GM12878 (cell line): Measurements from ENCODE around the gene IMMP2L. TPM values are rescaled to one million over a fixed set of nuclear protein-coding genes. Genes with fewer than 3 reads are reported as not detected.

ENCODE experiments used
- ATAC-seq: fragments of 200-7000 bp; cut with Tn5 transposase; 3 replicates; pipeline ENCODE4 v1.9.1; 2020; ENCODE audit warnings: mild to moderate bottlenecking, moderate library complexity
- BruUV-seq: library from RNA; stranded (reverse); fragments of 400-500 nt; replicated peaks from 2 replicates; lab custom pipeline; 2021; lab: Mats Ljungman, UMichigan
- CTCF ChIA-PET: fragments of 300-600 bp; sonication (Branson Sonifier 250); formaldehyde crosslinking; extraction: SDS; loops from one replicate; lab custom pipeline; 2021; ENCODE audit warnings: inconsistent platforms; lab: Yijun Ruan, JAX
- POLR2A ChIA-PET: fragments of 350-600 bp; formaldehyde crosslinking; extraction: SDS; loops from one replicate; lab custom pipeline; 2021; ENCODE audit warnings: inconsistent platforms; lab: Charles Lee
- RAD21 ChIA-PET: fragments of 300-600 bp; sonication (Branson Sonifier 250); formaldehyde crosslinking; loops from one replicate; lab custom pipeline; 2023; ENCODE audit warnings: antibody characterized with exemption; ENCODE audit not compliant: unreplicated experiment; lab: Charles Lee
- SMC1A ChIA-PET: fragments of 300-600 bp; sonication (Branson Sonifier 250); formaldehyde crosslinking; loops from one replicate; lab custom pipeline; 2023; ENCODE audit not compliant: unreplicated experiment, uncharacterized antibody; lab: Charles Lee
- DNase-seq: peaks from one replicate; pipeline ENCODE4 v3.0.0-alpha.2; 2011; ENCODE audit warnings: low read depth, low spot score
- FAIRE-seq: peaks from 3 replicates; lab custom pipeline; 2011; peaks lifted over from hg19 to GRCh38; lab: Jason Lieb, UNC
- H2AFZ ChIP-seq: 2 replicates; pipeline ENCODE4 v1.6.0; 2011; ENCODE audit warnings: low read depth, low read length, control low read depth; ENCODE audit not compliant: control insufficient read depth
- H3K27ac ChIP-seq: 2 replicates; pipeline ENCODE4 v1.5.1; 2011; ENCODE audit warnings: control low read depth; ENCODE audit not compliant: control insufficient read depth, insufficient read depth
- H3K27me3 ChIP-seq, 2 experiments: replicated peaks in 1 of 2; 2 replicates each; pipeline versions ENCODE4 v1.6.0 to v1.6.1; 2011; ENCODE audit warnings: low read length in 1 of 2; ENCODE audit not compliant: control insufficient read depth in 2 of 2, insufficient read depth in 2 of 2
- H3K36me3 ChIP-seq, 2 experiments: 2 replicates each; pipeline ENCODE4 v1.5.1; 2011; ENCODE audit warnings: low read length in 1 of 2; ENCODE audit not compliant: control insufficient read depth in 2 of 2, insufficient read depth in 2 of 2
- H3K4me1 ChIP-seq: 2 replicates; pipeline ENCODE4 v1.6.1; 2011; ENCODE audit warnings: mild to moderate bottlenecking, low read length, moderate library complexity, mixed read lengths; ENCODE audit not compliant: control insufficient read depth, insufficient read depth
- H3K4me2 ChIP-seq: 2 replicates; pipeline ENCODE4 v1.6.0; 2011; ENCODE audit warnings: control low read depth; ENCODE audit not compliant: control insufficient read depth, insufficient read depth
- H3K4me3 ChIP-seq: fragments of 200-600 bp; sonication (generic); 2 replicates; pipeline ENCODE4 v1.5.1; 2016
- H3K79me2 ChIP-seq: 2 replicates; pipeline ENCODE4 v1.6.0; 2011; ENCODE audit warnings: low read length; ENCODE audit not compliant: control insufficient read depth, insufficient read depth
- H3K9ac ChIP-seq: 2 replicates; pipeline ENCODE4 v1.8.0; 2011; ENCODE audit warnings: low read length, control low read depth, mixed read lengths; ENCODE audit not compliant: control insufficient read depth, insufficient read depth
- H3K9me3 ChIP-seq: replicated peaks from 3 replicates; pipeline ENCODE4 v1.5.1; 2011; ENCODE audit warnings: mild to moderate bottlenecking, low read length; ENCODE audit not compliant: control insufficient read depth, insufficient read depth
- H4K20me1 ChIP-seq: 2 replicates; pipeline ENCODE4 v1.6.0; 2011; ENCODE audit not compliant: control insufficient read depth, insufficient read depth
- CEBPB ChIP-seq, 2 experiments: fragments of 150-350 bp in 1 of 2; IDR thresholded peaks; 2 replicates each; pipeline ENCODE4 v1.6.1; 2012 to 2014; ENCODE audit warnings: low read depth in 2 of 2, low read length in 2 of 2, borderline replicate concordance in 1 of 2, inconsistent platforms in 1 of 2
- HDAC6 ChIP-seq: fragments of 200-600 bp; sonication (generic); IDR thresholded peaks from one replicate; pipeline ENCODE4 v1.8.0; 2017; ENCODE audit warnings: antibody characterized with exemption; ENCODE audit not compliant: unreplicated experiment
- IRF4 ChIP-seq: IDR thresholded peaks from 2 replicates; pipeline ENCODE4 v1.6.1; 2011; ENCODE audit warnings: low read depth, low read length
- NFIC ChIP-seq: IDR thresholded peaks from 2 replicates; pipeline ENCODE4 v1.6.1; 2012; ENCODE audit warnings: low read depth, mild to moderate bottlenecking, inconsistent platforms, low read length, moderate library complexity
- NR2C2 ChIP-seq: IDR thresholded peaks from 2 replicates; pipeline ENCODE4 v1.6.1; 2011; ENCODE audit warnings: borderline replicate concordance, low read depth; ENCODE audit not compliant: control insufficient read depth, insufficient read length
- POU2F2 ChIP-seq: IDR thresholded peaks from 3 replicates; pipeline ENCODE4 v1.6.1; 2011; ENCODE audit warnings: low read depth, mild to moderate bottlenecking, low read length, borderline replicate concordance
- SPI1 ChIP-seq: IDR thresholded peaks from 2 replicates; pipeline ENCODE4 v1.6.1; 2011; ENCODE audit warnings: low read depth, mild to moderate bottlenecking, low read length, moderate library complexity, borderline replicate concordance; ENCODE audit not compliant: insufficient read depth
- YY1 ChIP-seq: IDR thresholded peaks from 2 replicates; pipeline ENCODE4 v1.6.1; 2011; ENCODE audit warnings: low read depth, mild to moderate bottlenecking, low read length
- WGBS: methylation state at CpG from one replicate; pipeline ENCODE4 v1.1.6; 2016; ENCODE audit warnings: low lambda C conversion rate; ENCODE audit not compliant: insufficient replicate concordance, insufficient coverage; ENCODE audit errors: missing lambda C conversion rate; 5-methylcytosine and 5-hydroxymethylcytosine counted together
- in situ Hi-C: fragments of 300-500 bp; cut with MboI; formaldehyde crosslinking; loops from 9 replicates; pipeline ENCODE4 v1.14.3; 2018; ENCODE audit warnings: mixed read lengths
- intact Hi-C: fragments of 100-400 bp; cut with micrococcal nuclease; formaldehyde crosslinking; loops from one replicate; pipeline ENCODE4 v1.14.2; 2022; ENCODE audit not compliant: unreplicated experiment
- polyA plus RNA-seq, 11 experiments: library from polyadenylated mRNA; depleted of rRNA in 4 of 11; unstranded in 6 of 11; stranded (reverse) in 5 of 11; fragments of >200 nt; fragmentation: Nextera tagmentation in 4 of 11; fragmentation: Illumina TruSeq in 1 of 11; extraction: Ambion mirVana in 4 of 11; extraction: Trizol in 1 of 11; gene quantifications; 1 replicate in 1 of 11; 2 replicates in 10 of 11; pipeline versions ENCODE4 v1.2.1 to v1.2.3, GENCODE V29; 2011 to 2016; ENCODE audit warnings: inconsistent platforms in 2 of 11, missing spikeins in 2 of 11, low read depth in 1 of 11
- total RNA-seq, 4 experiments: library from RNA; depleted of rRNA in 3 of 4; stranded (reverse); fragments of >200 nt in 3 of 4; fragmentation: Illumina TruSeq in 1 of 4; extraction: Trizol in 1 of 4; gene quantifications; 2 replicates each; pipeline versions ENCODE4 v1.2.1 to v1.2.3, GENCODE V29; 2013 to 2021
- TF ChIP-seq, protein P1 (sequence below): fragments of 450-650 bp; IDR thresholded peaks from 2 replicates; pipeline ENCODE4 v1.6.1; 2018; ENCODE audit warnings: borderline replicate concordance, mild to moderate bottlenecking; ENCODE audit not compliant: partially characterized antibody
- TF ChIP-seq, protein P2 (sequence below): fragments of 450-650 bp; IDR thresholded peaks from 2 replicates; pipeline ENCODE4 v1.6.1; 2016; ENCODE audit warnings: mild to moderate bottlenecking

Gene IMMP2L
- total and polyA plus RNA-seq, 10 of the 15 experiments (the other 5 are each of a cell fraction or from before 2014, with no cell fraction given) = 12.6 to 46.3 (median 19.6) TPM

DNA sequence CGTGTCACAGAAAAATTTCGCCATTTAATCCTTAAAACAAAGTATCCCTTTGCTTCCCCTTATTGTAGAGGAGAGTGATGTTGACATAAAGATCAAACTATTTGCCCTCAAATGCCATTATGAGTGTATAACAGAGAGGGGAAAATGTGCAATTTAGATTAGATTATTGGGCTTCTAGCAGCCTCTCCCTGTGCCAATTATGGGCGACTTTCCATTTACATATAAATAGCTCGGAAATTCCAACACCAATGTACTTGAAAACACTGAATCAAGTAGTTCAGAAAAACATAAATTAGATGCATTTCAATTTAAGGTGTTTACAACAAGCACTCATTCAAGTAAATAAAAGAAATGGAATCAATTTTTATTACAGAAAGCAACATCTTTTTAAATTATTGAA, 535.9 kb downstream of the IMMP2L start:
- Histone ChIP-seq H3K9ac (no peak overlapping the region), H3K4me2 (no peak overlapping the region), H3K9me3 (no peaks in the 10 kb centered on the region), H3K27me3 (no peaks in the 10 kb centered on the region), H2AFZ (no peak overlapping the region), H3K27ac (no peak overlapping the region), H3K4me1 (no peaks in the 10 kb centered on the region; the same call in 1 of the 2 replicates), H4K20me1 (no peaks in the 10 kb centered on the region), H3K4me3 (no peak overlapping the region), H3K36me3 (no peaks in the 10 kb centered on the region), H3K79me2 (no peaks in the 10 kb centered on the region)
- RAD21 ChIA-PET = no interaction called here
- in situ Hi-C loops (no loop called here), intact Hi-C loops (loop anchor here (5.0 kb wide), 1 partner anchor 56 kb away; no protein-coding TSS in a partner anchor)
- CTCF ChIA-PET = no interaction called here
- BruUV-seq = no TSS peak
- POLR2A ChIA-PET = no interaction called here
- no peak for DNase-seq
- no peak for TF ChIP-seq IRF4
- no peak for TF ChIP-seq CEBPB (IDR thresholded peaks at IDR 0.05; ENCODE audit: borderline replicate concordance in 1 of 2, low read depth in 2 of 2, low read length in 2 of 2)
- TF ChIP-seq HDAC6 = no peak
- TF ChIP-seq, protein P1, sequence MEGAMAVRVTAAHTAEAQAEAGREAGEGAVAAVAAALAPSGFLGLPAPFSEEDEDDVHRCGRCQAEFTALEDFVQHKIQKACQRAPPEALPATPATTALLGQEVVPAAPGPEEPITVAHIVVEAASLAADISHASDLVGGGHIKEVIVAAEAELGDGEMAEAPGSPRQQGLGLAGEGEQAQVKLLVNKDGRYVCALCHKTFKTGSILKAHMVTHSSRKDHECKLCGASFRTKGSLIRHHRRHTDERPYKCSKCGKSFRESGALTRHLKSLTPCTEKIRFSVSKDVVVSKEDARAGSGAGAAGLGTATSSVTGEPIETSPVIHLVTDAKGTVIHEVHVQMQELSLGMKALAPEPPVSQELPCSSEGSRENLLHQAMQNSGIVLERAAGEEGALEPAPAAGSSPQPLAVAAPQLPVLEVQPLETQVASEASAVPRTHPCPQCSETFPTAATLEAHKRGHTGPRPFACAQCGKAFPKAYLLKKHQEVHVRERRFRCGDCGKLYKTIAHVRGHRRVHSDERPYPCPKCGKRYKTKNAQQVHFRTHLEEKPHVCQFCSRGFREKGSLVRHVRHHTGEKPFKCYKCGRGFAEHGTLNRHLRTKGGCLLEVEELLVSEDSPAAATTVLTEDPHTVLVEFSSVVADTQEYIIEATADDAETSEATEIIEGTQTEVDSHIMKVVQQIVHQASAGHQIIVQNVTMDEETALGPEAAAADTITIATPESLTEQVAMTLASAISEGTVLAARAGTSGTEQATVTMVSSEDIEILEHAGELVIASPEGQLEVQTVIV = no peak
- no peak for TF ChIP-seq NR2C2
- TF ChIP-seq POU2F2 = no peak
- TF ChIP-seq YY1 = no peak
- TF ChIP-seq SPI1 = no peak
- TF ChIP-seq NFIC = no peak
- TF ChIP-seq, protein P2, sequence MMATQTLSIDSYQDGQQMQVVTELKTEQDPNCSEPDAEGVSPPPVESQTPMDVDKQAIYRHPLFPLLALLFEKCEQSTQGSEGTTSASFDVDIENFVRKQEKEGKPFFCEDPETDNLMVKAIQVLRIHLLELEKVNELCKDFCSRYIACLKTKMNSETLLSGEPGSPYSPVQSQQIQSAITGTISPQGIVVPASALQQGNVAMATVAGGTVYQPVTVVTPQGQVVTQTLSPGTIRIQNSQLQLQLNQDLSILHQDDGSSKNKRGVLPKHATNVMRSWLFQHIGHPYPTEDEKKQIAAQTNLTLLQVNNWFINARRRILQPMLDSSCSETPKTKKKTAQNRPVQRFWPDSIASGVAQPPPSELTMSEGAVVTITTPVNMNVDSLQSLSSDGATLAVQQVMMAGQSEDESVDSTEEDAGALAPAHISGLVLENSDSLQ = no peak
- no peak for ATAC-seq
- FAIRE-seq = no peak
- SMC1A ChIA-PET = no interaction called here
- WGBS = 32% methylated on average over 4 of the region's 4 CpGs
